IMR-90 (cell line): ENCODE measurements around the gene KIAA1328.

Source experiments
- CTCF ChIP-seq: conservative IDR thresholded peaks from 2 replicates; pipeline ENCODE4 v1.5.1; 2012; ENCODE audit warnings: mild to moderate bottlenecking, low read depth, low read length, improper control_type of control experiment
- POLR2A ChIP-seq: IDR thresholded peaks from 2 replicates; pipeline ENCODE4 v1.6.1; 2012; ENCODE audit warnings: mild to moderate bottlenecking, low read depth, low read length

- TF ChIP-seq CTCF: no peak
- no peak for TF ChIP-seq POLR2A
Observed at GRCh38 chr18:37270038-37270665, 441.2 kb downstream of the KIAA1328 start.
